ENCODE data around the gene INPP5A.

Gene INPP5A

DNA sequence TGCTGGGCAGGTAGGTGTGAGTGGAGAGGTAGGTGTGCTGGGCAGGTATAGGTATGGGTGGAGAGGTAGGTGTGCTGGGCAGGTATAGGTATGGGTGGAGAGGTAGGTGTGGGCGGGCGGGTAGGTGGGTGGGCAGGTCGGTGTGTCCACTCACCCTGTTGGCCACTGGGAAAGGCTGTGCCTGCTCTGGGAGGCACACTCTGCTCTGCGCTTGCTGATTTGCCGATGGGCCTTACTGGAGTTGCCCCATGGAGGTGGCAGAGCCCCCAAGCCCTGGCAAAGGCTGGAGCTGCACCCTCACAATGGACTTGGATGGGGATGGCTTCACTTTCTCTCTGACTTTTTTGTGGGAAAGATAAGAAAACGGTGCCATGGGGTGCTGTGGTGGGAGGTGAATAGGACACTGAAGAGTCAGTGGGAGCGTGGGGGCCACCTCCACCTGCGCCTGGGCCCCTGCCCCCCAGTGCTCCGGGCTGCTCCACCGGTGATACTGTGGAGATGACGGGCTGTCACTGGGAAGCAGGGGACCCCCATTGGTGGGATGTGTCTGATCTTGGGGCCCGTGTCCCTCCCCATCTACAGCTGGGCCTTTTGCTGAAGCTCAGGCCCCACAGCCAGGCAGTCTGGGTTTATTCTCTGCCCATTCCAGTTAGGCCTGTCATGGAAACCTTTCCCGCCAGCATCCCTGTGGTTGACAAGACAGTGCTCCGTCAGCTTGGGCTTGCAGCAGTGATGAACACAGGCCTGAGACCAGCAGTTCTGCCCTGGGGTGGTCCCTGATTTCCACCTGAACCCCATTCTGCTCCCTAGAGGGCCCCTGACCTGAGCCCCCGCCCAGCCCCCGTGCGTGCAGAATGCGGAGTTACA, 173.4 kb downstream of the INPP5A start:
- DNase-seq (ENCODE audit: low read depth, low spot score): no peak
- no peak overlapping the region for H3K4me3 ChIP-seq (ENCODE audit: low read depth, low read length)
- TF ChIP-seq, protein P1, sequence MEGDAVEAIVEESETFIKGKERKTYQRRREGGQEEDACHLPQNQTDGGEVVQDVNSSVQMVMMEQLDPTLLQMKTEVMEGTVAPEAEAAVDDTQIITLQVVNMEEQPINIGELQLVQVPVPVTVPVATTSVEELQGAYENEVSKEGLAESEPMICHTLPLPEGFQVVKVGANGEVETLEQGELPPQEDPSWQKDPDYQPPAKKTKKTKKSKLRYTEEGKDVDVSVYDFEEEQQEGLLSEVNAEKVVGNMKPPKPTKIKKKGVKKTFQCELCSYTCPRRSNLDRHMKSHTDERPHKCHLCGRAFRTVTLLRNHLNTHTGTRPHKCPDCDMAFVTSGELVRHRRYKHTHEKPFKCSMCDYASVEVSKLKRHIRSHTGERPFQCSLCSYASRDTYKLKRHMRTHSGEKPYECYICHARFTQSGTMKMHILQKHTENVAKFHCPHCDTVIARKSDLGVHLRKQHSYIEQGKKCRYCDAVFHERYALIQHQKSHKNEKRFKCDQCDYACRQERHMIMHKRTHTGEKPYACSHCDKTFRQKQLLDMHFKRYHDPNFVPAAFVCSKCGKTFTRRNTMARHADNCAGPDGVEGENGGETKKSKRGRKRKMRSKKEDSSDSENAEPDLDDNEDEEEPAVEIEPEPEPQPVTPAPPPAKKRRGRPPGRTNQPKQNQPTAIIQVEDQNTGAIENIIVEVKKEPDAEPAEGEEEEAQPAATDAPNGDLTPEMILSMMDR (IDR thresholded peaks at IDR 0.05; ENCODE audit: insufficient read depth, low read length, missing control alignments): no peak
- CTCF ChIA-PET: no interaction called here
- POLR2A ChIA-PET: no interaction called here

DNA sequence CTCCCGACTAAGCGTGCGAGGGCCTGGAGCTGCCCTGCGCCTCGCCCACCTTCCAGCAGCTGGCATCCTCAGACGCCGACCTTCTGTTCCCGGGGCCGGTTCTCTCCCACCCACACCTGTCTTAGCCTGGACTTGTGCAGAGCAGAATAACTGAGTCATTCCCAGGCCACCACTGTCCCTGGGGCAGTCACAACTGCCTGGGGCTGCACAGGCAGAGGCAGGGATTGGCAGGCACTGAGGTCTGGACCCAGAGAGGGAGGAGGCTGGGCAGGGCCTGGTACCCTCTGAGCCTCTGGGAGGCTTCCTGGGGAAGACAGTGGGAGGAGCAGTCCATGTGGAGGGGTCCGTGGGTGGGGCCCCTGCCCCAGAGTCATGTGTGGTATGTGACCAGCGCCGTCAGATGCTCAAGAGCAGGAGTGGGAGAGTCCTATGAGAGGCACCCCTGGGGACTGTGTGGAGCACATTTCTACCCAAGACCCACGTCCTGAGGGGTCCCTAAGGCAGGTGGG, 174.1 kb downstream of the INPP5A start:
- ChIA-PET CTCF (no interaction called here), POLR2A (no interaction called here)
- no peak for DNase-seq (ENCODE audit: low read depth, low spot score)
- TF ChIP-seq, protein P1 (IDR thresholded peaks at IDR 0.05; ENCODE audit: insufficient read depth, low read length, missing control alignments): no peak
- no peak overlapping the region for H3K4me3 ChIP-seq (ENCODE audit: low read depth, low read length)

DNA sequence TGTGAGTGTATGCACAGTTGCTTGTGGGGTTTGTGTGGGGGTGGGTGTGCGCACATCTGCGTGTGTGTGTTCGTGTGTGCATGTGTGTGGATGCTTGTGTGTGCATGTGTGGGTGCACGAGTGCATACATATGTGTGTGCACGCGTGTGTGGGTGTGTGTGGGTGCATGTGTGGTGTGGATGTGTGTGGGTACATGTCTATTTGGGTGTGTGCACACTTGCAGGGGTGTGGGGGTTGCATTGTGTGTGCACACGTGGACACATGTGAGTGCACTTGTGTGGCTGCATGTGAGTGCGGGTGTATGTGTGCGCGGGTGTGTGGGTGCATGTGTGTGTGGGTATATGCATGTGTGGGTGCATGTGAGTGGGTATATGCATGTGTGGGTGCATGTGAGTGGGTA, 174.7 kb downstream of the INPP5A start:
- TF ChIP-seq, protein P1 (IDR thresholded peaks at IDR 0.05; ENCODE audit: insufficient read depth, low read length, missing control alignments): no peak
- CTCF ChIA-PET: no interaction called here
- no peak overlapping the region for H3K4me3 ChIP-seq (ENCODE audit: low read depth, low read length)
- DNase-seq (ENCODE audit: low read depth, low spot score): no peak
- POLR2A ChIA-PET: no interaction called here

DNA sequence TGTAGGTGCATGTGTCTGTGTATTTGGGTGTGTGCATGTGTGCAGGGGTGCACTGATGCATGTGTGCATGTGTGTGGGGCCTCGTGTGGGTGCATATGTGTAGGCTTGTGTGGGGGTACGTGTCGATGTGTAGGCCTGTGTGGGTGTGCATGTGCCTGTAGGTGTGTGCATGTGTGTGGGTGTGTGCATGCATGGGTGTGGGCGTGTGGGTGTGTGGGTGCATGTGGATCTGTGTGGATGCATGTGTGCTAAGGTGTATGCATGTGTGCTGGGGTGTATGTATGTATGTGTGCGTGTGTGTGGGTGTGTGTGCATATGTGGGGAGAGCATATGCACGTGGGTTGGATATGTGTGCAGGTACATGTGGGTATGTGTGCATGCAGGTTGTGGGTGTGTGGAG, 175.2 kb downstream of the INPP5A start:
- DNase-seq (ENCODE audit: low read depth, low spot score): no peak
- ChIA-PET POLR2A (no interaction called here), CTCF (no interaction called here)
- H3K4me3 ChIP-seq (ENCODE audit: low read depth, low read length): no peak overlapping the region
- TF ChIP-seq, protein P1 (IDR thresholded peaks at IDR 0.05; ENCODE audit: insufficient read depth, low read length, missing control alignments): no peak

DNA sequence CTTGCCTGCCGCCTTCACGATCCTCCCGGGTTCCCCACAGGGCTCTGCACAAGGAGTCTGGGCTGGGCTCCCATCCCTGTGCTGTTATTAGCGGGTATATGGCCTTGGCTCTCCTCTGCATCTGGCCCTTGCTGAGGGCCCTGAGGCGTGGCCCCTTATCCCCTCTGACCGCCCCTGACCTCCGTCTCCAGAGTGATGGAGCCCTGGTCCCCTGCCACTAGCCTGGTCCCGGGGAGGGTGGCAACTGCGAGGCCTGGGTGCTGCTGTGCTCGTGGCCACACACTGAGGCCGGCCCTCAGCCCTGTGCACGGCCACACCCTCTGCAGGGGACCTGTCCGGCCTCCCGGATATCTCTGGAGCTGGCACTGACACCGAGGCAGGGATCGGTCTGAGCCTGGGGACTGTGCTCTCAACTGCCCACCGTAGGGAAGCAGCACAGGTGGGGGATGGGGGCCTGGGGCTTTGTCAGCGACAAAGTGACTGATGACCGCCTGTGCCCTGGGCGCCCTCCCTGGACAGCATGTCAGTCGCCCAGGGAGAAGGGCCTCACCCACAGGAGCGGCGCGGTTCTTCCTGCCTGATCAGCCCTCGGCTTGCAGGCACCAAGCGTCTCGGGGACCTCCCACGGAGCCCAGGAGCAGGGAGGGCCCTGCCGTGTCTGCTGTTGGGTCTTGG, 176.0 kb downstream of the INPP5A start:
- no peak overlapping the region for H3K4me3 ChIP-seq (ENCODE audit: low read depth, low read length)
- no peak for DNase-seq (ENCODE audit: low read depth, low spot score)
- CTCF ChIA-PET: no interaction called here
- TF ChIP-seq, protein P1 (IDR thresholded peaks at IDR 0.05; ENCODE audit: insufficient read depth, low read length, missing control alignments): no peak
- POLR2A ChIA-PET: no interaction called here
